DND-41 (cell line): ENCODE data around the gene ADORA2A.

ENCODE experiments used
- CTCF ChIP-seq: IDR thresholded peaks from 2 replicates; pipeline ENCODE4 v1.5.1; 2012; ENCODE audit warnings: borderline replicate concordance, low read length, moderate library complexity, mild to moderate bottlenecking; ENCODE audit not compliant: poor library complexity, severe bottlenecking; ENCODE audit errors: extremely low read depth
- EZH2 ChIP-seq: IDR thresholded peaks from 3 replicates; pipeline ENCODE4 v1.6.1; 2012; ENCODE audit warnings: borderline replicate concordance, low read depth, mild to moderate bottlenecking, moderate library complexity, low read length, inconsistent platforms; ENCODE audit not compliant: severe bottlenecking

DNA sequence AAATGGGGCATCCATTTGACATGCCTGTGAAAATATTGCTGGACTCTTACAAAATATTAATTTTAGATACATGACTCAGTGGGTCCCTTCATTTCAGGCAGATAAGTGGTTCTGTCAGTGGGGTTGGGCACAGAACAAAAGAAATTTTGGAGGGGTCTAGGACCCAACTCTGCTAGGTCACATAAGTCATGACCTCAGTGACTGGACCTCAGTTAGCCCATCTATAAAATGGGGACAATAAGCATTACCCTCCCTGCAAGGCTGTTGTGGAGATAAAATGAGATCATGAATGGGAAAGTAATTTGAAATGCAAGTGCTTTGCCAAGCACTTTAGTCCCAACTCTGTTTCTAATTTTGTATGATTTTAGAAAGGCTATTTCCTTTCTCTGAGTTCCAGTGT is 23.8 kb downstream of the ADORA2A start:
- TF ChIP-seq CTCF, result no peak
- no peak for TF ChIP-seq EZH2
